ENCODE data around the gene GAL.

- peak; percentile 69 to 88 for TF ChIP-seq REST (IDR thresholded peaks at IDR 0.05; ENCODE audit: insufficient read depth in 1 of 2, low read depth in 2 of 2, low read length in 2 of 2)
- no peak for TF ChIP-seq FOXP2 (optimal IDR thresholded peaks at IDR 0.05; ENCODE audit: borderline replicate concordance, extremely low read depth, extremely low read length, insufficient read depth)
- no peak for TF ChIP-seq POLR2AphosphoS5 (IDR thresholded peaks at IDR 0.05; ENCODE audit: low read depth, low read length)
- no peak for TF ChIP-seq SIN3A (IDR thresholded peaks at IDR 0.05; ENCODE audit: borderline replicate concordance, insufficient read depth, low read length)
These were observed 29.9 kb downstream of the GAL start for GRCh38 chr11:68714060-68714856.
